UCSD-AML1 (cell line): ENCODE results near the gene UQCC2.
A peak's percentile ranks its signal among the peaks of the same experiment; 100 is the strongest.

Experiments
- DNase-seq: peaks from one replicate; lab custom pipeline; 2025; ENCODE audit not compliant: unreplicated experiment; lab: John Stamatoyannopoulos, UW

The UQCC2 gene

DNA sequence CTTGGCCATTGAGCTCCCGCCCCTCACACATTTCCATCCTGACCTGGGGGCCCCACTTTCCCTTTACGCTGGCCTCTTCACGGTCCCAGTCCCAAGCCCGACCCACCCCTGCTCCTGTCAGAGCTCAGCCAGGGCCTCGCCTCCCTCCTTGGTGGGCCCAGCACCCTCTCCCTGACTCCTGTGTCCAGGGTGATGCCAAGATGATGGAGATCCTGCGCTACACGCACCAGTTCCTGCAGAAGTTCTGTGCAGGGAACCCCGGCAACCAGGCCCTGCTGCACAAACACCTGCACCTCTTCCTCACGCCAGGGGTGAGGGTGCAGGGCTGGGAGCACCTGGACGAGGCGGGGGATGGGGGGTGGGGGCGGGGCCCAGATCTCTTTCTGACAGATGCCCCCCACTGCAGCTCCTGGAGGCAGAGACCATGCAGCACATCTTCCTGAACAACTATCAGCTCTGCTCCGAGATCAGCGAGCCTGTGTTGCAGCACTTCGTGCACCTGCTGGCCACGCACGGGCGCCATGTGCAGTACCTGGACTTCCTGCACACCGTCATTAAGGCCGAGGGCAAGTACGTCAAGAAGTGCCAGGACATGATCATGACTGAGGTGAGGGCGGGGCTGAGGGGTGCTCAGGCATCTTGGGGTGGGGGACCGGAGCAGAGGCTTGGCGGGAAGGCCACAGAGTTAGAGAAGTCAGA is 33.1 kb downstream of the UQCC2 start:
- no peak for DNase-seq

DNA sequence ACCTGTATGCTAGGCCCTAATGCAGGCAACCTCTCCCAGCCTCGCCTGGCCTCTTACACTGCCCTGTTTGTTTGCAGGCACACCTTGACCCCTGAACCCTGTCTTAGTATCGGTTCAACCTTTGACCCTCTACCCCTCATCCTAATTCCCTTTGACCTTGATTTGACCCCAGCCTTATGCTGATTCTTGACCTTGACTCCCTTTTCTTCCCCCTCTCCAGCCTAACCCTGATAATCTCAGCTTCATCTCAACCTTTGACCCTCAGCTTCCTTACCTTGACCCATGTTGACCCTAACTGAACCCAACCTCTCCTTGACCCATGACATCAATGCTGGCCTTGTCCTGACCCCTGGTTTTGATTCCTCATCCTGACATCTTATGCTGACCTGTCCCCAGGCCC is 33.8 kb downstream of the UQCC2 start:
- DNase-seq, result no peak

DNA sequence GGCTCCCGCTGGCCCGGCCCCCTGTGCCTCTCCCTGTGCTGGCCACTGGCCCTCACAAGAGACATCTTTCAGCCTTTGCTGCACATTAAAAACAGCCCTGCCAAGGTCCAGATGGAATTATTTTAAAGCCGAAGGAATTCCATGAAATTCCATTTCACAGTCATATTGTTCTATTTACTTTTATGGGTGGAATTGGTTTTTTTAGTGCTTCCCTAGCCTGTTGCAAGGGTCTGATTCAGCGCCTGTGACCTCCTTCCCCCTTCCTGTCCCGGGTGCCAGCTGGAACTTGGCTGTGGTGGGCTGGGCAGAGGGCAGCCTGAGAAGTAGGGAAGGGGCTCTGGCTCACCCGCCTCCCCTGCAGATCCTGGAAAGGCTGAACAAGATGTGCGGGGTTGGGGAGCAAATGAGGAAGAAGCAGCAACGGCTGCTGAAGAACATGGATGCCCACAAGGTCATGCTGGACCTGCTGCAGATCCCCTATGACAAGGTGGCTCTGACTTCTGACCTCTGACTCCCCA is 34.3 kb downstream of the UQCC2 start:
- DNase-seq, result no peak

DNA sequence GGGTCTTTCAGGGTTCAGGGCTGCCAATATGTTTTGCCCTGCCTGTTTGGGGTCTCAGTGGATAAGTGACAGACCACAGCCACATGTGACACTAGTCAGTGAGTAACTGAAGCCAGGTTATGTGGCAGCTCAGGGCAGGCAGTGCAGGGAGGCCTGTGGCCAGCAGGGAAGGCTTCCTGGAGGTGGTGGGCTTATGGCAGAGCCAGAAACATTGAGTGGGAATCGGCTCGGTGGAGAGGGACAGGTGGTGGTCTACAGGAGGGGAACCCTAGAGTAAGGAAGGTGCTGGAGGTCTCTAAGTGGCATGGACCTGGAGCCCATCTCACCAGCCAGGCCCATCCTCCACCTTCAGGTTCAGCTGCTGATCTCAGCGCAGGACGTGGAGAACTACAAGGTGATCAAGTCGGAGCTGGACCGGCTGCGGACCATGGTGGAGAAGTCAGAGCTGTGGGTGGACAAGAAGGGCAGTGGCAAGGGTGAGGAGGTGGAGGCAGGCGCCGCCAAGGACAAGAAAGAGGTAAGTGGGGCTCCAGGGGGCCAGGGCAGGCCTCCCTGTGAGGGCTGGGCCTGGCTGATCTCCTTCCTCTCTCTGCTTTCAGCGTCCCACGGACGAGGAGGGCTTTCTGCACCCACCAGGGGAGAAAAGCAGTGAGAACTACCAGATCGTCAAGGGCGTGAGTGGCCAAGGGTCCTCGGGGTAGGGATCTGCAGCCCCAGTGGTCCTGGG is 34.9 kb downstream of the UQCC2 start:
- no peak for DNase-seq

DNA sequence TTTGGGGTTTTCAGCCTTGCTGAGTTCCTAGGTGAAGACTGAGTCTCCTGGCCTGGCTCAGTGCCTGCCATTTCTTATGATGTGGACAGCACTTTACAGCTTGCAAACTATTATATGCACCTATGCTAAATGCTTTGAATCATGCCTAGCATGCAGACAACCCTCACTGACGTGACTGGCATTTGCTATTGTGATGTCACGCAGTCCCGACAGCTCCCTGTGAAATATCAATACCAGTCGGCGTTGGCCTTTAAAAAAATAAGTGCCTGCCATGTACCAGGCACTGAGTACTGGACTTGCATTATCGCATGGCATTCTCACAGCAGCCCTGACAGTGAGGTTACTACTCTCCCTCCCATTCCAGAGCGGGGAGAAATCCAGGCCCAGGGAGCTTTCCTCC is 35.5 kb downstream of the UQCC2 start:
- no peak for DNase-seq

DNA sequence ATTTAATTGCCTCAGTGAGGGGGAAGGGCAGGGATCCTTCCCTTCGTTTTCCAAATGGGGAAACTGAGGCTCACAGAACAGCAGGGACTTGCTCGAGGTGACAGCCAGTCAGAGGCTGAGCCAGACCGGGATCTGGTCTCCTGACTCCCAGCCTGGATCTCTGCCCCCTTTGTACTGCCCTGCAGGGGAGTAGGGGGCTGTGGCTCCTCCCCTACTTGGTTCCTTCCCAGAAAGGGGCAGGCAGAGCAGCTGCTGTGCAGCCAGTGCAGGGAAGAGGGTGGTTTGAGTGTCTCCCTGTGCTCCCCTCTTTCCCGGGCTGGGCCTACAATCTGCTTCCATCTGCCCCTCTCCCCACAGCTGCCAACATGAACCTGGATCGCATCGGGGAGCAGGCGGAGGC is 37.6 kb downstream of the UQCC2 start:
- no peak for DNase-seq

DNA sequence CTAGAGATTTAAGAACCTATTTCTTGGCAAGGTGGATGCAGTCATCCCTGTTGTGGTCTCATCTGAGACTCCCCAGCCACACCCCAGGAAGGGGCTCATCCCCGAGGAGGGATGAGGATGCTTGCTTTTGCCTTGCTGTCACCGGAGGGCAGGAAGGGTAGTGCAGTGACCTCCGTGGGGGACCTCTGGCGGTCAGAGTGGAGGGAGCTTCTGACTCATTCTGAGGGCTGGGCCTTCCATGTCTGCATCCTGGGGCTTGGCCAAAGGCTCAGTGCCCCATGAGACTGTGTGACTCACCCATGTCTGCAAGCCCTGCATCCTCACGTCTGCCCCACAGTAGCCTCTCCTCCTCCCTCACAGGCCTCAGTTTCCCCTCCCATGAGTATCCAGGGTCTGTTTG is 38.7 kb downstream of the UQCC2 start:
- peak; percentile 70 for DNase-seq

DNA sequence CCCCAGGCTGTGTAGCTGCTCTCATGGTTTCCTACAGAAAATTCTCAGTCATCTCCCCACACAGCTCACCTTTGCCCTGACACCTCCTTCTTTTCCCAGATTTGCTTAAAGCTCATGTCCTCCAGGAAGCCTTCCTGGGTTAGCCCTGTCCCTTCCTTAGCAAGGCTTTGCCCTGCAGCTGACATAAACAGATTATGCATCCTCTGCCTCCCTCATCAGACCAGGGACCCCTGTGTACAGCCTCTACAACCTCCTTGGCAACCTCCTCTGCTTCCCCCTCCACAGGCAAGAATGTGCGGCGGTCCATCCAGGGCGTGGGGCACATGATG is 39.8 kb downstream of the UQCC2 start:
- no peak for DNase-seq

DNA sequence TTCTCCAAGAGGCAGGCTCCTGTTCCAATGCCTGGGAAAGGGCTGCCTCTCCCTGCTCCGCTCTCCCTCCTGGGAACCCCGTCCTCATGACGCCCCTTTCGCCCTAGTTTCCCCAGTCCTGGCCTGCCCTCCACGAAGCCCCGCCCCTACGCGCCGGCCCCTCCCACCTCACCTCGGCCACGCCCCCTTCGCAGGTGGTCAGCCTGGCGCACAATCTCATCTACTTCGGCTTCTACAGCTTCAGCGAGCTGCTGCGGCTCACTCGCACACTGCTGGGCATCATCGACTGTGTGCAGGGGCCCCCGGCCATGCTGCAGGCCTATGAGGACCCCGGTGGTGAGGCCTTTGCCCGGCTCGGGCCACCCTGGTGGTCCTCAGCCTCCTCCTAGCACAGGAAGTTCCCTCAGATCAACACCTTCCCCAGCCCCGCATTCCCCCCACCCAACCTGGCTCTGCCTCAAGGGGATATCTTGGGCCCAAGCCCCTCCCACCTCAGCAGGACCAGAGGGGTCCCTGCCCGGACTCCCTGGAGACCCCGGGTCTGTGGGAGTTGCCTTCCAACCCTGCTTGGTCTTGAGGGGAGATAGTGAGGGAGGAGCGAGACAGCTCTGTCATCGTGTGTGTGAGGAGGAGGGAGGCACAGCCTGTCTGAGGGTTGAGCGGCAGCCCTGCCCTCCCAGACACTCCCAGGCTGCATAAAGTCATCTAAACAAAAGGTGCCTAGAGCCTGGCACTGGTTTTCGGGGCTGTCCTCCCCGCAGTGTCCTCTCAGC is 40.3 kb downstream of the UQCC2 start:
- no peak for DNase-seq

DNA sequence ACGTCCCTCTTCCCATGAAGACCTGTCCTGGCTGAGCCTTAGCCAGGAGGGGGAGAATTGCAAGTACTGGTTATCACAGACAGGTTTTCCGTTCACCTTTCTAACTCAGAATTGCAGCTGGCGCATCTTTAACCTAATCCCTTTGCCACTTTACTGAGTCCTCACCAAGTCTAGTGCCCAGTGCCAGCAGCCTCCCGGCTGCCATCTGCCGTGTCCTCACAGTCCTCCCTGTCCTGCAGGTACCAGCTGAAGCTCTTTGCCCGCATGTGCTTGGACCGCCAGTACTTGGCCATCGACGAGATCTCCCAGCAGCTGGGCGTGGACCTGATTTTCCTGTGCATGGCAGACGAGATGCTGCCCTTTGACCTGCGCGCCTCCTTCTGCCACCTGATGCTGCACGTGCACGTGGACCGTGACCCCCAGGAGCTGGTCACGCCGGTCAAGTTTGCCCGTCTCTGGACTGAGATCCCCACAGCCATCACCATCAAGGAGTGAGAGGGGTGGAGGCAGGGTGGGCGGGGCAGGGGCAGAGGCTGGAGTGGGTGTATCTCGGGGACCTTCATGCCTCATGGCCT is 41.3 kb downstream of the UQCC2 start:
- no peak for DNase-seq

DNA sequence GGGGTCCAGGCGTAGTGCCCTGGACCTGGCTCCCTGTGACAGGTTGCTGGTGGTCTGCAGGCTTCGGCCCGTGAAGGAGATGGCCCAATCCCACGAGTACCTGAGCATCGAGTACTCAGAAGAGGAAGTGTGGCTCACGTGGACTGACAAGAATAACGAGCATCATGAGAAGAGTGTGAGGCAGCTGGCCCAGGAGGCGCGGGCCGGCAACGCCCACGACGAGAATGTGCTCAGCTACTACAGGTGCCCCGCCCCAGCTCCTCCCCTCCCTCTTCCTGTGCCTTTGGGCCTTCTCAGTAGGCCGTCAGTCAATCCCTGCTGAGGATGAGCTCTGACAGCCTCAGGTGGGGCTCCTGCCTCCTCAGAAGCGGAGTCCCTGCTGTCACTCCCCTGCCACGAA is 42.6 kb downstream of the UQCC2 start:
- DNase-seq, result no peak

DNA sequence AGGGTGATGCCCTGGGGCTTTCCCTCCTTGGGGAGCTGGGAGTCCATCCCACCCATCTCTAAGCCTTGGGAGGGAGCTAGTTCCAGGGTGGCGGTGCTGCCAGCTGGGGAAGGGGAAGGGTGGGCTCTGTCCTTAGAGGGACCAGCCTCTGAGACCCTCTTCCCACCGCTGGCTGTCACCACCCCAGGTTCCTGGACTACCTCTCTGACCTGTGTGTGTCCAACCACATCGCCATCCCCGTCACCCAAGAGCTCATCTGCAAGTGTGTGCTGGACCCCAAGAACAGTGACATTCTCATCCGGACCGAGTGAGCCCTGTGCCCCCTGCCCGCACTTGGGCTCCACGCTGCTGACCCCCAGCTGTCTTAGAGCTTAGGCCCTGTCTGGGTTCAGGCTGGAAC is 43.2 kb downstream of the UQCC2 start:
- no peak for DNase-seq

DNA sequence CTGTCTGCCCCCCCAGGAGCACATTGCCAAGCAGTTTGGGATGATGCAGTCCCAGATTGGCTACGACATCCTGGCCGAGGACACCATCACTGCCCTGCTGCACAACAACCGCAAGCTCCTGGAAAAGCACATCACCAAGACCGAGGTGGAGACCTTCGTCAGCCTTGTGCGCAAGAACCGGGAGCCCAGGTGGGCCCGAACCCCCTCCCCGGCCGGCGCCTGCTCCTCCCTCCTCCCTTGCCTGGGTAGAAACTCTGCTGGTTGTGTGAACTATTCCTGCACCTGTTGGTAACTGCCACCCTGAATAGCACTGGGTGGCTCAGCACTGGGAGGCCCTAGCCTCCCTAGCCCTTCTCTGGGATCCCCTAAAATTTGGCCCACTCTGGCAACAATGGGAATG is 43.7 kb downstream of the UQCC2 start:
- no peak for DNase-seq

DNA sequence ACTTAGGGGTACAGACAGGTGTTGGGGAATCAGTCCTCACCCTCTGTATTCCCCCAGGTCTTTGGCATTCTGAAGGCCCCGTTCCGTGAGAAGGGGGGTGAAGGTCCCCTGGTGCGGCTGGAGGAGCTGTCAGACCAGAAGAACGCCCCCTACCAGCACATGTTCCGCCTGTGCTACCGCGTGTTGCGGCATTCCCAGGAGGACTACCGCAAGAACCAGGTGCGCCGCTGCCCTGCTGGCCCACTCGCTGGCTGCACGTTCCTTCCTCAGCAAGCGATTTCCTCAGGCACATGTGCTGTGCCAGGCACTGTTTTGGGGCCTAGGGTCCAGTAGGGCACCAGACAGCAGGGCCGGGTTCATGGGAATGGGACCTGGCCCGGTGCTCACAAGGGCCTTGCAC is 44.4 kb downstream of the UQCC2 start:
- no peak for DNase-seq

DNA sequence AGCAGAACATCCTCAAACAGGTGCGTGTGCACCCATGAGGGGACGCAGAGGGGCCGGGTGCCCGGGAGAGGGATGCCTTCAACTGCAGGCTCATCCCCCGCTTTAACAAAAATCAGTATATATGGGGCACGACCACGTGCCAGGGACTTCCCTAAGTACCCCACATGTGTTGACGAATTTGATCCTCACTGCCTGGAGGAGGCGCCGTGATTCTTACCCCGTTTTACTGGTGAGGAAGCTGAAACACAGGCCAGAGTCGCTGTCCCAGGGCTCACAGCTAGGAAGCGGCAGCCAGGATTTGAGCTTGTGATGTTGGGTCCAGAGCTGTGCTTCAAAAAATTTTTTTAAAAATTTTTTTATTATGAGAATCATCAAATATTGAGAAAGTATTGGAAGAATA is 45.5 kb downstream of the UQCC2 start:
- DNase-seq, result no peak

DNA sequence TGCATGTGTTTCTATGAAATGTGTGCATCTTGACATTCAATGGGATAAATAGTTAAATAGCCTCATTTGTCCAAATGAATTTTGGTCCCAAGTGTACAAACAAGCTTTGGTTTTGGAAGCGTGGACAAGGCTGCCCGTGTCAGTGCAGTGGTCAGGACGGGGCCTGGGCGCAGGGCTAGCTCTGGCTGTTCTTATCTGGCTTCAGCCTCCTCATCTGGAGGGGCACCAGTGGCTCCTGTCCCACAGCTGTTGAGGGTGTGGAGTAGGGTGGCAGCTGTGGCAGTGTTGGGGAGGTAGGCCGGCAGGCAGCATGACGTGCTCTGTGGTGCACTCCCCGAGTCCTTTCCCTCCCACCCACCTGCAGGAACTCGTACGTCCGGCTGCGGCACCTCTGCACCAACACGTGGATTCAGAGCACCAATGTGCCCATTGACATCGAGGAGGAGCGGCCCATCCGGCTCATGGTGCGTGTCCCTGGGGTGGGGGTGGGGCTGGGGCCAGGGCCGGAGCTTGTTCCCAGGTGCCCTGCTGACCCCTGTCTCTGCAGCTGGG is 46.9 kb downstream of the UQCC2 start:
- DNase-seq, result no peak

DNA sequence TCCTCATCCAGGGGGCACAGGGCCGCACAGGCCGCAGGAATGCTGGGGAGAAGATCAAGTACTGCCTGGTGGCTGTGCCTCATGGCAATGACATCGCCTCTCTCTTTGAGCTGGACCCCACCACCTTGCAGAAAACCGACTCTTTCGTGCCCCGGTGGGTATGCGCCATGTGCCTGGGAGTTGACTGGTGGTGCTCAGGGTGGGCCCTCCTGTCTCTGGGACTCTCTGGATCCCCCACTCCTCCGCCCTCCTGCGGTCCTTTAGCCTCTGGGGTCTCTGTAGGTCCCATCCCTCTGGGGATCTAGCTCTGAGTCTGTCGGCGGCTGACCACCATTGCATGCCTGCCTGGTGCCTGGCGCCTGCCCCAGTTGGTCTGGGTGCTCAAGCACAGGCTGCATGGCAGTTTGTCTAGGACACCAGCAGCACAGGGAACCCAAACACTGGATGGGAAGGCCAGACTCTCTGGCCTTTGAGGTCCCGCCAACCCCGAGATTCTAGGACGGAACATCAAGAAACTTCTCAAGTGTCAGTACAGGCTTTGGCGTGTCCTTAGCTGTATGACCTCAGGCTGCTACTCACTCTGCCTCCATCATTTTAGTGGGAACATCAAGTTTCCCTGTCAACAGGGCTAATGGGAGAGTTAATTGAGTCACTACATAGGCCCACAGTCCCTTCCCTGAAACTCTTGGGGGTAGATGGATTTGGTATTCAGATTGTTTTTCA is 47.6 kb downstream of the UQCC2 start:
- DNase-seq, result no peak

DNA sequence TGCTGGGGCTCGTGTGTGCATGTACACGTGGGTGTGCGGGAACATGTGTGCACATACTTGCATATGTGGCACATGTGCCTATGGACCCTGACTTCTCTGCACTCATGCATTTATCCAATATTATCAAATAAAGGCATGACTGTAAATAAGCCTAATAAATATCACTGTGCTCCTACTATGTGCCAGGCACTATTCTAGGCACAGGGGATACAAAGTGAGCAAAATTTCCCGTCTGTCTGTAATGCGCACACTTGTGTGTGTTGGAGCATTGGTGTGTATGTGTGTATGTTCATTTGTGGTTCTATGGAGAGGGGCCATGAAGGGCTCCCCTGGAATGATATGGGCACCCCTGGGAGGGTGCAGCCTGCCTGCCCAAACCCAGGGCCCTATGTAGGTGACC is 48.5 kb downstream of the UQCC2 start:
- no peak for DNase-seq

DNA sequence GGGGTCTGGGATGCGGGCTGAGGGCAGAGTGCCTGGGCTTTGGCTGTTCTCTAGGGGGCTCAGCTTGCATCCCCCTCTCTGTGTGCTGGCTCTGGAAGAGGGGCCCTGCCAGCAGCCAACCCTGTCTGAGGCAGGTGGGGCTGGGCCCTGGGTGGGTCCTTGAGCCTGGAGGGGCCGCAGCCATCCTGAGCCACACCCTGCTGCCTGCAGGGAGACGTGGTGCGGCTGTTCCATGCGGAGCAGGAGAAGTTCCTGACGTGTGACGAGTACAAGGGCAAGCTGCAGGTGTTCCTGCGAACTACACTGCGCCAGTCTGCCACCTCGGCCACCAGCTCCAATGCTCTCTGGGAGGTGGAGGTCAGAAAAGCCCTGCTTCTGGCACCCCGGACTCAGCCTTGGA is 49.2 kb downstream of the UQCC2 start:
- no peak for DNase-seq

DNA sequence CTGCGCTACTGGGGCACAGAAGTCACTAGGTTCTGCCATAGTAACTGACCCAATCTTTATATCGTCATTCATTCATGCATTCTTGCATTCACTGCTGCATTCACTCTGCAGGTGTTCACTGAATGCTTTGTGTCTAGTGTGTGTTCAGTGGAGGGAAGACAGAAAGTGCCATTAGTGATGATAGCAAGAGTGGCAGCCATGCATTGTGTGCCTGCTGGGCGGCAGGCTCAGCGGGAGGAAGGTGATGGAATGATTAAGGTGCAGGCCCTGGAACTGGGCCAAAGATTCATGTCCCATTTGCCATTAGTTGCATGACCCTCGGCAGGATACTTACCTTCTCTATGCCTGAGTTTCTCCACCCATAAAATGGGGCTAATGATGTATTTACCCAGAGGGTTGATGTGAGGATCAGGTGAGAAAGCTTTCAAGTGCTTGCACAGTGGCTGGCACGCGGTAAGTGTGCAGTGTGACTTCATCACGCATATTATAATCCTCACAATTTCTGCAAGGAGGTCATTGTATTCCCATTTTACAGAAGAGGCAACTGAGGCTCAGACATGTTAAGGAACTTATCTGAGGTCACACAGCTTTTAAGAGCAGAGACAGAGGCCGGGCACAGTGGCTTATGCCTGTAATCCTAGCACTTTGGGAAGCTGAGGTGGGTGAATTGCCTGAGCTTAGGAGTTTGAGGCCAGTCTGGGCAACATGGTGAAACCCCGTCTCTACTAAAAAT is 50.2 kb downstream of the UQCC2 start:
- no peak for DNase-seq
